Natural killer cell (primary cell): ENCODE results near the gene MYLK3. TPM values are rescaled to one million over a fixed set of nuclear protein-coding genes. Genes with fewer than 3 reads are reported as not detected.

Source experiments
- ATAC-seq, 3 donors: fragments of 150-1000 bp in 2 of 3; fragments of 200-7000 bp in 1 of 3; cut with Tn5 transposase; 1 replicate in 1 of 3; 2 replicates in 2 of 3; pipeline ENCODE4 v1.10.0; 2021; ENCODE audit warnings: mild to moderate bottlenecking in 2 of 3, moderate library complexity in 2 of 3
- DNase-seq, 2 donors: peaks; one replicate each; pipeline versions ENCODE4 v3.0.0 to v3.0.0-alpha.2; 2013 to 2021; ENCODE audit warnings: mixed read lengths in 1 of 2
- H3K27ac ChIP-seq: one replicate; pipeline ENCODE4 v1.5.1; 2013; ENCODE audit warnings: mild to moderate bottlenecking, low read length
- H3K27me3 ChIP-seq: one replicate; pipeline ENCODE4 v1.6.1; 2013; ENCODE audit warnings: low read length; ENCODE audit not compliant: control insufficient read depth, insufficient read depth
- H3K36me3 ChIP-seq: one replicate; pipeline ENCODE4 v1.6.1; 2013; ENCODE audit warnings: low read length; ENCODE audit not compliant: control insufficient read depth, insufficient read depth
- H3K4me1 ChIP-seq: one replicate; pipeline ENCODE4 v1.6.1; 2013; ENCODE audit warnings: low read length; ENCODE audit not compliant: control insufficient read depth, insufficient read depth
- H3K4me3 ChIP-seq: one replicate; pipeline ENCODE4 v1.5.1; 2013; ENCODE audit warnings: low read length
- H3K9me3 ChIP-seq: one replicate; pipeline ENCODE4 v1.6.1; 2013; ENCODE audit warnings: low read length; ENCODE audit not compliant: control insufficient read depth, insufficient read depth
- H3K27ac Mint-ChIP-seq, 2 donors: one replicate each; pipeline ENCODE4 v1.8.0; 2022; ENCODE audit warnings: mild to moderate bottlenecking in 2 of 2, mixed read lengths in 2 of 2, moderate library complexity in 1 of 2
- H3K27me3 Mint-ChIP-seq, 2 donors: one replicate each; pipeline ENCODE4 v1.8.0; 2022; ENCODE audit warnings: low read depth in 2 of 2, mixed read lengths in 2 of 2
- H3K36me3 Mint-ChIP-seq: one replicate; pipeline ENCODE4 v1.8.0; 2022; ENCODE audit warnings: mixed read lengths
- H3K4me1 Mint-ChIP-seq, 2 donors: one replicate each; pipeline ENCODE4 v1.8.0; 2022; ENCODE audit warnings: mixed read lengths in 2 of 2
- H3K4me3 Mint-ChIP-seq: one replicate; pipeline ENCODE4 v1.8.0; 2022; ENCODE audit warnings: mild to moderate bottlenecking, moderate library complexity, mixed read lengths
- H3K9me3 Mint-ChIP-seq, 2 donors: one replicate each; pipeline ENCODE4 v1.8.0; 2022; ENCODE audit warnings: mixed read lengths in 2 of 2
- CTCF ChIP-seq: fragments of 200-600 bp; IDR thresholded peaks from one replicate; pipeline ENCODE4 v1.8.0; 2022; ENCODE audit warnings: antibody characterized with exemption
- WGBS: methylation state at CpG from one replicate; pipeline ENCODE4 v1.1.7; 2013; ENCODE audit warnings: missing lambda C conversion rate; ENCODE audit not compliant: insufficient coverage; 5-methylcytosine and 5-hydroxymethylcytosine counted together
- intact Hi-C: fragments of 100-400 bp; cut with micrococcal nuclease; formaldehyde crosslinking; loops from one replicate; pipeline ENCODE4 v1.14.2; 2022
- total RNA-seq, 4 donors: library from RNA; stranded (reverse); fragments of 120-200 nt in 1 of 4; gene quantifications; one replicate each; pipeline versions ENCODE4 v1.2.3 to v1.2.4, GENCODE V29; 2013 to 2022

Gene MYLK3
- total RNA-seq, 3 donors from 2014 or later (not counting 1 experiment from before 2014, with no cell fraction given) = 0.42 to 0.73 TPM; not detected in 1

- H3K9me3 ChIP-seq = no peaks in the 10 kb centered on the region
- no peaks in the 10 kb centered on the region for H3K36me3 ChIP-seq
- TF ChIP-seq CTCF = no peak
- H3K9me3 Mint-ChIP-seq = no peaks in the 10 kb centered on the region
- no peaks in the 10 kb centered on the region for H3K27me3 Mint-ChIP-seq
- intact Hi-C loops = no loop called here
- no peak overlapping the region for H3K27ac Mint-ChIP-seq
- DNase-seq (no peak), ATAC-seq (no peak)
- H3K4me3 Mint-ChIP-seq = no peak overlapping the region
- no peak overlapping the region for H3K4me3 ChIP-seq
- H3K27me3 ChIP-seq = no peaks in the 10 kb centered on the region
- no peaks in the 10 kb centered on the region for H3K36me3 Mint-ChIP-seq
- no peaks in the 10 kb centered on the region for H3K4me1 Mint-ChIP-seq
- no peaks in the 10 kb centered on the region for H3K4me1 ChIP-seq
- 56% methylated on average over 20 of the region's 20 CpGs for WGBS
- H3K27ac ChIP-seq = no peak overlapping the region
Measured at GRCh38 chr16:46748775-46749705, 896 bp upstream of the MYLK3 start.

GRCh38 chr16:46746821-46747776 lies 1.0 kb downstream of the MYLK3 start:
- no peaks in the 10 kb centered on the region for H3K9me3 ChIP-seq
- H3K4me3 Mint-ChIP-seq = no peak overlapping the region
- no peak overlapping the region for H3K4me3 ChIP-seq
- no peaks in the 10 kb centered on the region for H3K36me3 ChIP-seq
- H3K4me1 Mint-ChIP-seq = peaks cover 0 to 7% of the 10 kb centered on the region in 2 donors
- no peak overlapping the region for H3K27ac Mint-ChIP-seq
- H3K27me3 ChIP-seq = no peaks in the 10 kb centered on the region
- H3K27ac ChIP-seq = no peak overlapping the region
- H3K9me3 Mint-ChIP-seq = no peaks in the 10 kb centered on the region
- no peak for DNase-seq
- H3K27me3 Mint-ChIP-seq = no peaks in the 10 kb centered on the region
- intact Hi-C loops = no loop called here
- TF ChIP-seq CTCF = no peak
- no peaks in the 10 kb centered on the region for H3K36me3 Mint-ChIP-seq
- peaks cover 7% of the 10 kb centered on the region for H3K4me1 ChIP-seq
- ATAC-seq = no peak
- WGBS = 92% methylated on average over 14 of the region's 15 CpGs

- no peaks in the 10 kb centered on the region for H3K9me3 Mint-ChIP-seq
- no peak for DNase-seq
- peaks cover 7% of the 10 kb centered on the region for H3K4me1 ChIP-seq
- H3K27ac ChIP-seq = no peak overlapping the region
- H3K4me3 Mint-ChIP-seq = no peak overlapping the region
- no peak overlapping the region for H3K27ac Mint-ChIP-seq
- no peaks in the 10 kb centered on the region for H3K9me3 ChIP-seq
- 96% methylated on average over 7 of the region's 7 CpGs for WGBS
- no peaks in the 10 kb centered on the region for H3K27me3 Mint-ChIP-seq
- H3K4me1 Mint-ChIP-seq = peaks cover 0 to 7% of the 10 kb centered on the region in 2 donors
- ATAC-seq = no peak
- TF ChIP-seq CTCF = no peak
- H3K27me3 ChIP-seq = no peaks in the 10 kb centered on the region
- intact Hi-C loops = no loop called here
- H3K4me3 ChIP-seq = no peak overlapping the region
- H3K36me3 Mint-ChIP-seq = no peaks in the 10 kb centered on the region
- H3K36me3 ChIP-seq = no peaks in the 10 kb centered on the region
Measured at GRCh38 chr16:46745617-46746016, 2.5 kb downstream of the MYLK3 start.
